8988T (cell line): ENCODE measurements around the gene SYTL4.
"Not testable (repeated sequence)": the region's sequence is repeated elsewhere in the genome, so short reads cannot be mapped to it uniquely, and the experiment has no call there.

Experiments used
- DNase-seq: peaks from one replicate; pipeline ENCODE4 v3.0.0; 2011

SYTL4 gene

GRCh38 chrX:100731441-100732281, at the start of gene SYTL4:
SYTL4 (minus strand) TSS chrX:100732121; CDS start chrX:100702037, 30,084 bp downstream.
- peak; percentile 31 for DNase-seq

GRCh38 chrX:100769439-100769838, 37.5 kb upstream of the SYTL4 start:
- not testable (repeated sequence) for DNase-seq

- DNase-seq, result peak; percentile 9
These were observed 36.9 kb upstream of the SYTL4 start for GRCh38 chrX:100768679-100769338.

GRCh38 chrX:100750883-100751282, 19.0 kb upstream of the SYTL4 start:
- no peak for DNase-seq

GRCh38 chrX:100748108-100748507, 16.2 kb upstream of the SYTL4 start:
- DNase-seq, result no peak

- no peak for DNase-seq
These were observed 15.8 kb upstream of the SYTL4 start for GRCh38 chrX:100747703-100748102.

GRCh38 chrX:100747090-100747489, 15.2 kb upstream of the SYTL4 start:
- no peak for DNase-seq

- DNase-seq, result no peak
These were observed 14.1 kb upstream of the SYTL4 start for GRCh38 chrX:100745806-100746537.

- DNase-seq, result no peak
These were observed 13.3 kb upstream of the SYTL4 start for GRCh38 chrX:100745205-100745604.

GRCh38 chrX:100743009-100743607, 11.2 kb upstream of the SYTL4 start:
- no peak for DNase-seq

- DNase-seq, result not testable (repeated sequence)
These were observed 7.9 kb downstream of the SYTL4 start for GRCh38 chrX:100724006-100724405.

- no peak for DNase-seq
These were observed 10.6 kb downstream of the SYTL4 start for GRCh38 chrX:100721328-100721727.

- DNase-seq, result no peak
These were observed 11.6 kb downstream of the SYTL4 start for GRCh38 chrX:100720301-100720700.

- no peak for DNase-seq
These were observed 12.8 kb downstream of the SYTL4 start for GRCh38 chrX:100719139-100719538.

- DNase-seq, result no peak
These were observed 14.6 kb downstream of the SYTL4 start for GRCh38 chrX:100717363-100717762.

- no peak for DNase-seq
These were observed 21.1 kb downstream of the SYTL4 start for GRCh38 chrX:100710816-100711215.

- DNase-seq, result no peak
These were observed 27.2 kb downstream of the SYTL4 start for GRCh38 chrX:100704581-100705203.

- no peak for DNase-seq
These were observed 31.1 kb downstream of the SYTL4 start for GRCh38 chrX:100700809-100701208.

GRCh38 chrX:100698551-100698950, 33.4 kb downstream of the SYTL4 start:
- no peak for DNase-seq

GRCh38 chrX:100696699-100697351, 35.1 kb downstream of the SYTL4 start:
- DNase-seq, result no peak

- DNase-seq, result no peak
These were observed 35.9 kb downstream of the SYTL4 start for GRCh38 chrX:100695991-100696390.

GRCh38 chrX:100695302-100695701, 36.6 kb downstream of the SYTL4 start:
- no peak for DNase-seq
